ENCODE data around the gene TCL1A. TPM values are rescaled to one million over a fixed set of nuclear protein-coding genes. Genes with fewer than 3 reads are reported as not detected.

The TCL1A gene
- total and polyA plus RNA-seq, 4 donors, result 0.21 to 5.0 (median 1.6) TPM

- no peaks in the 10 kb centered on the region for H3K4me1 ChIP-seq (ENCODE audit: control insufficient read depth in 5 of 5, insufficient read depth in 5 of 5, low read length in 5 of 5)
- H3K4me3 ChIP-seq, result no peak overlapping the region
- no peak overlapping the region for H3K9ac ChIP-seq (ENCODE audit: insufficient read depth in 1 of 2, low read length in 2 of 2)
- TF ChIP-seq CTCF (IDR thresholded peaks at IDR 0.05; ENCODE audit: control extremely low read depth, extremely low read depth), result no peak
- H3K9me3 ChIP-seq (ENCODE audit: control insufficient read depth in 4 of 4, insufficient read depth in 3 of 4, low read length in 3 of 4), result peaks cover 0 to 6% (median 0%) of the 10 kb centered on the region in 4 donors
- H3K36me3 ChIP-seq (ENCODE audit: control insufficient read depth in 4 of 4, insufficient read depth in 4 of 4, low read length in 4 of 4), result no peaks in the 10 kb centered on the region
- no peak for ATAC-seq (ENCODE audit: insufficient read depth, low FRiP score)
- no peak for DNase-seq
- no peaks in the 10 kb centered on the region for H3K27me3 ChIP-seq (ENCODE audit: control insufficient read depth in 3 of 3, insufficient read depth in 3 of 3, low read length in 2 of 3)
- 88 to 91% methylated on average over 10 of the region's 10 CpGs for WGBS, 2 donors
- no peak overlapping the region for H3K27ac ChIP-seq (ENCODE audit: low read depth in 1 of 2, low read length in 1 of 2)
Measured at GRCh38 chr14:95691591-95691990, 22.3 kb downstream of the TCL1A start.

GRCh38 chr14:95690815-95691214, 23.1 kb downstream of the TCL1A start:
- Histone ChIP-seq H3K9ac (ENCODE audit: insufficient read depth in 1 of 2, low read length in 2 of 2) (no peak overlapping the region), H3K27me3 (ENCODE audit: control insufficient read depth in 3 of 3, insufficient read depth in 3 of 3, low read length in 2 of 3) (no peaks in the 10 kb centered on the region), H3K36me3 (ENCODE audit: control insufficient read depth in 4 of 4, insufficient read depth in 4 of 4, low read length in 4 of 4) (no peaks in the 10 kb centered on the region), H3K9me3 (ENCODE audit: control insufficient read depth in 4 of 4, insufficient read depth in 3 of 4, low read length in 3 of 4) (peaks cover 0 to 6% (median 0%) of the 10 kb centered on the region in 4 donors), H3K4me3 (no peak overlapping the region), H3K4me1 (ENCODE audit: control insufficient read depth in 5 of 5, insufficient read depth in 5 of 5, low read length in 5 of 5) (no peaks in the 10 kb centered on the region), H3K27ac (ENCODE audit: low read depth in 1 of 2, low read length in 1 of 2) (no peak overlapping the region)
- no peak for ATAC-seq (ENCODE audit: insufficient read depth, low FRiP score)
- WGBS, 2 donors, result 78 to 83% methylated on average over 10 of the region's 10 CpGs
- TF ChIP-seq CTCF (IDR thresholded peaks at IDR 0.05; ENCODE audit: control extremely low read depth, extremely low read depth), result no peak
- DNase-seq, result no peak

GRCh38 chr14:95689441-95689840, 24.5 kb downstream of the TCL1A start:
- Histone ChIP-seq H3K27ac (ENCODE audit: low read depth in 1 of 2, low read length in 1 of 2) (no peak overlapping the region), H3K9ac (ENCODE audit: insufficient read depth in 1 of 2, low read length in 2 of 2) (no peak overlapping the region), H3K27me3 (ENCODE audit: control insufficient read depth in 3 of 3, insufficient read depth in 3 of 3, low read length in 2 of 3) (no peaks in the 10 kb centered on the region), H3K4me1 (ENCODE audit: control insufficient read depth in 5 of 5, insufficient read depth in 5 of 5, low read length in 5 of 5) (no peaks in the 10 kb centered on the region), H3K4me3 (no peak overlapping the region), H3K9me3 (ENCODE audit: control insufficient read depth in 4 of 4, insufficient read depth in 3 of 4, low read length in 3 of 4) (peaks cover 0 to 6% (median 0%) of the 10 kb centered on the region in 4 donors), H3K36me3 (ENCODE audit: control insufficient read depth in 4 of 4, insufficient read depth in 4 of 4, low read length in 4 of 4) (no peaks in the 10 kb centered on the region)
- DNase-seq (no peak), ATAC-seq (ENCODE audit: insufficient read depth, low FRiP score) (no peak)
- WGBS, 2 donors, result 47 to 56% methylated on average over 5 of the region's 5 CpGs
- no peak for TF ChIP-seq CTCF (IDR thresholded peaks at IDR 0.05; ENCODE audit: control extremely low read depth, extremely low read depth)

GRCh38 chr14:95686935-95687334, 27.0 kb downstream of the TCL1A start:
- TF ChIP-seq CTCF (IDR thresholded peaks at IDR 0.05; ENCODE audit: control extremely low read depth, extremely low read depth), result no peak
- Histone ChIP-seq H3K4me3 (no peak overlapping the region), H3K27me3 (ENCODE audit: control insufficient read depth in 3 of 3, insufficient read depth in 3 of 3, low read length in 2 of 3) (no peaks in the 10 kb centered on the region), H3K9ac (ENCODE audit: insufficient read depth in 1 of 2, low read length in 2 of 2) (no peak overlapping the region), H3K27ac (ENCODE audit: low read depth in 1 of 2, low read length in 1 of 2) (no peak overlapping the region), H3K36me3 (ENCODE audit: control insufficient read depth in 4 of 4, insufficient read depth in 4 of 4, low read length in 4 of 4) (no peaks in the 10 kb centered on the region), H3K9me3 (ENCODE audit: control insufficient read depth in 4 of 4, insufficient read depth in 3 of 4, low read length in 3 of 4) (peaks cover 0 to 5% (median 0%) of the 10 kb centered on the region in 4 donors), H3K4me1 (ENCODE audit: control insufficient read depth in 5 of 5, insufficient read depth in 5 of 5, low read length in 5 of 5) (no peaks in the 10 kb centered on the region)
- ATAC-seq (ENCODE audit: insufficient read depth, low FRiP score) (no peak), DNase-seq (no peak)
- whole genome bisulfite sequencing, 2 donors, result 48 to 79% methylated on average over 2 of the region's 2 CpGs

All from lung (tissue), 12 donors.